GM21528 (cell line): Measurements from ENCODE around the gene CHID1.

ENCODE experiments used
- ATAC-seq: cut with Tn5 transposase; IDR thresholded peaks from one replicate; pipeline ENCODE4 v1.9.1; 2021; ENCODE audit warnings: mild to moderate bottlenecking, moderate library complexity; ENCODE audit not compliant: unreplicated experiment, low FRiP score

The CHID1 gene

GRCh38 chr11:889687-890475 is 20.7 kb downstream of the CHID1 start:
- no peak for ATAC-seq

- ATAC-seq: no peak
Observed at GRCh38 chr11:889257-889656, 21.4 kb downstream of the CHID1 start.

- ATAC-seq: no peak
Observed at GRCh38 chr11:888310-889212, 22.0 kb downstream of the CHID1 start.

- no peak for ATAC-seq
Observed at GRCh38 chr11:887589-887988, 23.0 kb downstream of the CHID1 start.

GRCh38 chr11:886568-886967 is 24.0 kb downstream of the CHID1 start:
- no peak for ATAC-seq

GRCh38 chr11:884578-885070 is 26.0 kb downstream of the CHID1 start:
- no peak for ATAC-seq

GRCh38 chr11:883527-883926 is 27.1 kb downstream of the CHID1 start:
- ATAC-seq: no peak

GRCh38 chr11:882596-882995 is 28.0 kb downstream of the CHID1 start:
- ATAC-seq: no peak

- ATAC-seq: no peak
Observed at GRCh38 chr11:880447-880846, 30.2 kb downstream of the CHID1 start.

- no peak for ATAC-seq
Observed at GRCh38 chr11:877565-877964, 33.0 kb downstream of the CHID1 start.

GRCh38 chr11:876545-876944 is 34.1 kb downstream of the CHID1 start:
- ATAC-seq: no peak

- no peak for ATAC-seq
Observed at GRCh38 chr11:875769-876301, 34.8 kb downstream of the CHID1 start.

GRCh38 chr11:875203-875602 is 35.4 kb downstream of the CHID1 start:
- ATAC-seq: no peak

GRCh38 chr11:873706-874105 is 36.9 kb downstream of the CHID1 start:
- ATAC-seq: no peak

GRCh38 chr11:872799-873198 is 37.8 kb downstream of the CHID1 start:
- ATAC-seq: no peak

GRCh38 chr11:871472-871871 is 39.1 kb downstream of the CHID1 start:
- ATAC-seq: no peak

GRCh38 chr11:870418-870817 is 40.2 kb downstream of the CHID1 start:
- ATAC-seq: no peak

- ATAC-seq: no peak
Observed at GRCh38 chr11:870127-870413, 40.5 kb downstream of the CHID1 start.

- no peak for ATAC-seq
Observed at GRCh38 chr11:869399-870126, 41.0 kb downstream of the CHID1 start.

- ATAC-seq: no peak
Observed at GRCh38 chr11:868802-869201, 41.8 kb downstream of the CHID1 start.

GRCh38 chr11:868394-868793 is 42.2 kb downstream of the CHID1 start:
- ATAC-seq: no peak
